Activated CD8-positive, alpha-beta memory T cell treated with anti-CD3 and anti-CD28 coated beads for 24 hours (primary cell): Measurements from ENCODE around the gene STAB2.

ENCODE experiments used
- DNase-seq: peaks from one replicate; pipeline ENCODE4 v3.0.0-alpha.2; 2020

STAB2 gene

GRCh38 chr12:103812789-103813188 is 225.7 kb downstream of the STAB2 start:
- DNase-seq = no peak

GRCh38 chr12:103813426-103813825 is 226.4 kb downstream of the STAB2 start:
- no peak for DNase-seq

- no peak for DNase-seq
These were observed 226.9 kb downstream of the STAB2 start for GRCh38 chr12:103813949-103814348.

- no peak for DNase-seq
These were observed 227.4 kb downstream of the STAB2 start for GRCh38 chr12:103814436-103814835.
